Urinary bladder (tissue), 4 donors: Measurements from ENCODE around the gene SDCCAG8. TPM values are rescaled to one million over a fixed set of nuclear protein-coding genes. Genes with fewer than 3 reads are reported as not detected.

Experiments
- DNase-seq: peaks from one replicate; pipeline ENCODE4 v3.0.0-alpha.2; 2015; ENCODE audit errors: extremely low spot score
- H3K27ac ChIP-seq: one replicate; pipeline ENCODE4 v1.5.1; 2013; ENCODE audit warnings: low read depth, mild to moderate bottlenecking, moderate library complexity
- H3K36me3 ChIP-seq: one replicate; pipeline ENCODE4 v1.6.1; 2013; ENCODE audit warnings: mild to moderate bottlenecking, moderate library complexity; ENCODE audit not compliant: insufficient read depth
- H3K4me1 ChIP-seq: one replicate; pipeline ENCODE4 v1.6.1; 2013; ENCODE audit warnings: mild to moderate bottlenecking, moderate library complexity; ENCODE audit not compliant: insufficient read depth
- H3K4me3 ChIP-seq: one replicate; pipeline ENCODE4 v1.5.1; 2013; ENCODE audit warnings: low read depth, low read length
- WGBS: extraction: QIAGEN DNeasy Blood & Tissue Kit; methylation state at CpG from one replicate; pipeline ENCODE4 v1.1.7; 2013; 5-methylcytosine and 5-hydroxymethylcytosine counted together
- polyA plus RNA-seq: library from polyadenylated mRNA; stranded (reverse); fragments of 200-250 nt; gene quantifications from one replicate; pipeline ENCODE4 v1.2.3, GENCODE V29; 2013
- total RNA-seq: library from RNA; depleted of rRNA; stranded (reverse); fragments of >200 nt; gene quantifications from one replicate; pipeline ENCODE4 v1.2.3, GENCODE V29; 2014
- donor health status: healthy with polysubstance abuse.
- donor health status: healthy.

The SDCCAG8 gene
- total and polyA plus RNA-seq, 2 donors = 19.0 to 85.5 TPM

- no peak for DNase-seq
- no peaks in the 10 kb centered on the region for H3K36me3 ChIP-seq
- WGBS = 96% methylated on average over 3 of the region's 3 CpGs
- no peak overlapping the region for H3K27ac ChIP-seq
- peaks cover 2% of the 10 kb centered on the region for H3K4me1 ChIP-seq
- no peak overlapping the region for H3K4me3 ChIP-seq
Observed at GRCh38 chr1:243469497-243469896, 213.7 kb downstream of the SDCCAG8 start.

GRCh38 chr1:243470502-243470901, 214.7 kb downstream of the SDCCAG8 start:
- H3K27ac ChIP-seq = no peak overlapping the region
- H3K4me1 ChIP-seq = peaks cover 2% of the 10 kb centered on the region
- 85% methylated on average over 7 of the region's 7 CpGs for WGBS
- no peak for DNase-seq
- H3K36me3 ChIP-seq = no peaks in the 10 kb centered on the region
- no peak overlapping the region for H3K4me3 ChIP-seq

GRCh38 chr1:243471026-243471685, 215.3 kb downstream of the SDCCAG8 start:
- no peaks in the 10 kb centered on the region for H3K36me3 ChIP-seq
- 87% methylated on average over 17 of the region's 17 CpGs for WGBS
- no peak for DNase-seq
- H3K27ac ChIP-seq = no peak overlapping the region
- H3K4me1 ChIP-seq = peaks cover 2% of the 10 kb centered on the region
- H3K4me3 ChIP-seq = no peak overlapping the region

GRCh38 chr1:243471754-243472745, 216.2 kb downstream of the SDCCAG8 start:
- no peaks in the 10 kb centered on the region for H3K36me3 ChIP-seq
- WGBS = 82% methylated on average over 3 of the region's 3 CpGs

GRCh38 chr1:243473227-243474135, 217.6 kb downstream of the SDCCAG8 start:
- 10% methylated on average over 12 of the region's 12 CpGs for WGBS
- Histone ChIP-seq H3K27ac (no peak overlapping the region), H3K4me1 (peaks cover 2% of the 10 kb centered on the region), H3K4me3 (peak overlapping the region; percentile 37), H3K36me3 (no peaks in the 10 kb centered on the region)
- no peak for DNase-seq

More at GRCh38 chr1:243471754-243472745, 216.2 kb downstream of the SDCCAG8 start:
- peaks cover 2% of the 10 kb centered on the region for H3K4me1 ChIP-seq
- no peak overlapping the region for H3K4me3 ChIP-seq
- DNase-seq = no peak
- no peak overlapping the region for H3K27ac ChIP-seq

- Histone ChIP-seq H3K4me3 (peak overlapping the region; percentile 0), H3K4me1 (peaks cover 2% of the 10 kb centered on the region), H3K36me3 (no peaks in the 10 kb centered on the region), H3K27ac (no peak overlapping the region)
- WGBS = 75% methylated on average over 55 of the region's 55 CpGs
- no peak for DNase-seq
Observed at GRCh38 chr1:243474136-243474881, 218.5 kb downstream of the SDCCAG8 start.

GRCh38 chr1:243474906-243475305, 219.1 kb downstream of the SDCCAG8 start:
- Histone ChIP-seq H3K4me3 (no peak overlapping the region), H3K27ac (no peak overlapping the region)
- WGBS = 98% methylated on average over 9 of the region's 9 CpGs

GRCh38 chr1:243475966-243476365, 220.1 kb downstream of the SDCCAG8 start:
- Histone ChIP-seq H3K4me3 (no peak overlapping the region), H3K27ac (no peak overlapping the region), H3K36me3 (no peaks in the 10 kb centered on the region), H3K4me1 (peaks cover 2% of the 10 kb centered on the region)
- WGBS = 81% methylated on average over 7 of the region's 7 CpGs
- DNase-seq = no peak

More at GRCh38 chr1:243474906-243475305, 219.1 kb downstream of the SDCCAG8 start:
- Histone ChIP-seq H3K4me1 (peaks cover 2% of the 10 kb centered on the region), H3K36me3 (no peaks in the 10 kb centered on the region)
- DNase-seq = no peak

- no peak overlapping the region for H3K4me3 ChIP-seq
- H3K27ac ChIP-seq = no peak overlapping the region
- DNase-seq = no peak
- no peaks in the 10 kb centered on the region for H3K36me3 ChIP-seq
- 94% methylated on average over 7 of the region's 7 CpGs for WGBS
- H3K4me1 ChIP-seq = peaks cover 2% of the 10 kb centered on the region
Observed at GRCh38 chr1:243477731-243478290, 222.0 kb downstream of the SDCCAG8 start.

GRCh38 chr1:243481101-243481500, 225.3 kb downstream of the SDCCAG8 start:
- DNase-seq = no peak
- Histone ChIP-seq H3K36me3 (no peaks in the 10 kb centered on the region), H3K27ac (no peak overlapping the region), H3K4me1 (no peaks in the 10 kb centered on the region), H3K4me3 (no peak overlapping the region)
- WGBS = 97% methylated on average over 5 of the region's 5 CpGs

- WGBS = 31% methylated on average over 25 of the region's 25 CpGs
- peak overlapping the region; percentile 27 for H3K4me3 ChIP-seq
- DNase-seq = no peak
- no peak overlapping the region for H3K27ac ChIP-seq
- no peaks in the 10 kb centered on the region for H3K36me3 ChIP-seq
- H3K4me1 ChIP-seq = no peaks in the 10 kb centered on the region
Observed at GRCh38 chr1:243482141-243483022, 226.5 kb downstream of the SDCCAG8 start.
